Jurkat, Clone E6-1 (cell line): ENCODE results near the gene GRIFIN.

Experiments
- DNase-seq: peaks from one replicate; pipeline ENCODE4 v3.0.0-alpha.2; 2011; ENCODE audit warnings: low read depth, low spot score
- H3K4me3 ChIP-seq: 2 replicates; pipeline ENCODE4 v1.5.1; 2011; ENCODE audit warnings: mild to moderate bottlenecking, low read length, control low read depth, moderate library complexity

GRIFIN gene

GRCh38 chr7:2514473-2515423, 38.5 kb upstream of the GRIFIN start:
- DNase-seq: no peak
- no peak overlapping the region for H3K4me3 ChIP-seq

GRCh38 chr7:2513702-2514101, 37.5 kb upstream of the GRIFIN start:
- no peak for DNase-seq
- H3K4me3 ChIP-seq: no peak overlapping the region

GRCh38 chr7:2512713-2513112, 36.5 kb upstream of the GRIFIN start:
- no peak overlapping the region for H3K4me3 ChIP-seq
- DNase-seq: no peak

GRCh38 chr7:2512179-2512661, 36.0 kb upstream of the GRIFIN start:
- no peak for DNase-seq
- H3K4me3 ChIP-seq: no peak overlapping the region

GRCh38 chr7:2511769-2512168, 35.6 kb upstream of the GRIFIN start:
- H3K4me3 ChIP-seq: no peak overlapping the region
- no peak for DNase-seq

GRCh38 chr7:2510909-2511768, 34.9 kb upstream of the GRIFIN start:
- no peak overlapping the region for H3K4me3 ChIP-seq
- no peak for DNase-seq

- H3K4me3 ChIP-seq: no peak overlapping the region
- DNase-seq: no peak
Measured at GRCh38 chr7:2510130-2510776, 34.1 kb upstream of the GRIFIN start.

GRCh38 chr7:2509298-2509906, 33.2 kb upstream of the GRIFIN start:
- H3K4me3 ChIP-seq: no peak overlapping the region
- DNase-seq: no peak

- DNase-seq: peak; percentile 70
- peak overlapping the region; percentile 7; the same call in 1 of the 2 replicates for H3K4me3 ChIP-seq
Measured at GRCh38 chr7:2508327-2509215, 32.4 kb upstream of the GRIFIN start.

GRCh38 chr7:2507917-2508306, 31.7 kb upstream of the GRIFIN start:
- no peak overlapping the region for H3K4me3 ChIP-seq

GRCh38 chr7:2507208-2507916, 31.2 kb upstream of the GRIFIN start:
- no peak for DNase-seq
- H3K4me3 ChIP-seq: no peak overlapping the region

More at GRCh38 chr7:2507917-2508306, 31.7 kb upstream of the GRIFIN start:
- no peak for DNase-seq

- no peak overlapping the region for H3K4me3 ChIP-seq
- no peak for DNase-seq
Measured at GRCh38 chr7:2505401-2505800, 29.2 kb upstream of the GRIFIN start.

- no peak for DNase-seq
- no peak overlapping the region for H3K4me3 ChIP-seq
Measured at GRCh38 chr7:2504889-2505375, 28.7 kb upstream of the GRIFIN start.

GRCh38 chr7:2504128-2504888, 28.1 kb upstream of the GRIFIN start:
- DNase-seq: no peak
- no peak overlapping the region for H3K4me3 ChIP-seq

- no peak overlapping the region for H3K4me3 ChIP-seq
- DNase-seq: no peak
Measured at GRCh38 chr7:2503056-2503941, 27.1 kb upstream of the GRIFIN start.

GRCh38 chr7:2502647-2502966, 26.4 kb upstream of the GRIFIN start:
- no peak for DNase-seq

More at GRCh38 chr7:2502647-2502966, 26.4 kb upstream of the GRIFIN start:
- no peak overlapping the region for H3K4me3 ChIP-seq
